ENCODE data around the gene MAP2K2.

Gene MAP2K2

GRCh38 chr19:4068047-4068966 is 55.6 kb downstream of the MAP2K2 start (continued):
- TF ChIP-seq YY2 (tag by site-specific recombination; IDR thresholded peaks at IDR 0.05) (no peak), ZNF341 (tag by site-specific recombination; IDR thresholded peaks at IDR 0.05; ENCODE audit: low read depth) (peak; percentile 75), PRDM1 (tag by site-specific recombination; IDR thresholded peaks at IDR 0.05) (no peak), OVOL3 (tag by site-specific recombination; IDR thresholded peaks at IDR 0.05) (no peak), SCRT1 (tag by site-specific recombination; IDR thresholded peaks at IDR 0.05; ENCODE audit: borderline replicate concordance) (no peak)
- TF ChIP-seq, protein P1, sequence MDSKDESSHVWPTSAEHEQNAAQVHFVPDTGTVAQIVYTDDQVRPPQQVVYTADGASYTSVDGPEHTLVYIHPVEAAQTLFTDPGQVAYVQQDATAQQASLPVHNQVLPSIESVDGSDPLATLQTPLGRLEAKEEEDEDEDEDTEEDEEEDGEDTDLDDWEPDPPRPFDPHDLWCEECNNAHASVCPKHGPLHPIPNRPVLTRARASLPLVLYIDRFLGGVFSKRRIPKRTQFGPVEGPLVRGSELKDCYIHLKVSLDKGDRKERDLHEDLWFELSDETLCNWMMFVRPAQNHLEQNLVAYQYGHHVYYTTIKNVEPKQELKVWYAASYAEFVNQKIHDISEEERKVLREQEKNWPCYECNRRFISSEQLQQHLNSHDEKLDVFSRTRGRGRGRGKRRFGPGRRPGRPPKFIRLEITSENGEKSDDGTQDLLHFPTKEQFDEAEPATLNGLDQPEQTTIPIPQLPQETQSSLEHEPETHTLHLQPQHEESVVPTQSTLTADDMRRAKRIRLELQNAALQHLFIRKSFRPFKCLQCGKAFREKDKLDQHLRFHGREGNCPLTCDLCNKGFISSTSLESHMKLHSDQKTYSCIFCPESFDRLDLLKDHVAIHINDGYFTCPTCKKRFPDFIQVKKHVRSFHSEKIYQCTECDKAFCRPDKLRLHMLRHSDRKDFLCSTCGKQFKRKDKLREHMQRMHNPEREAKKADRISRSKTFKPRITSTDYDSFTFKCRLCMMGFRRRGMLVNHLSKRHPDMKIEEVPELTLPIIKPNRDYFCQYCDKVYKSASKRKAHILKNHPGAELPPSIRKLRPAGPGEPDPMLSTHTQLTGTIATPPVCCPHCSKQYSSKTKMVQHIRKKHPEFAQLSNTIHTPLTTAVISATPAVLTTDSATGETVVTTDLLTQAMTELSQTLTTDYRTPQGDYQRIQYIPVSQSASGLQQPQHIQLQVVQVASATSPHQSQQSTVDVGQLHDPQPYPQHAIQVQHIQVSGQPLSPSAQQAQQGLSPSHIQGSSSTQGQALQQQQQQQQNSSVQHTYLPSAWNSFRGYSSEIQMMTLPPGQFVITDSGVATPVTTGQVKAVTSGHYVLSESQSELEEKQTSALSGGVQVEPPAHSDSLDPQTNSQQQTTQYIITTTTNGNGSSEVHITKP (tag by site-specific recombination; IDR thresholded peaks at IDR 0.05), result peak; percentile 90

- CTCF ChIA-PET, result interaction anchor here (1.7 kb wide), 1 partner anchor 72 kb away, joined by 3 read pairs; no protein-coding TSS in a partner anchor
- POLR2A ChIA-PET, result no interaction called here
- Histone ChIP-seq H3K36me3 (ENCODE audit: control insufficient read depth in 2 of 2, insufficient read depth in 1 of 2, low read length in 2 of 2) (peaks cover 0 to 11% of the 10 kb centered on the region in 2 experiments; a peak in 1 of 3 replicates), H3K9me3 (ENCODE audit: control insufficient read depth, insufficient read depth, low read depth, low read length) (no peaks in the 10 kb centered on the region), H3K4me3 (ENCODE audit: low read depth, low read length) (peak overlapping the region; percentile 70), H3K4me1 (ENCODE audit: control insufficient read depth, insufficient read depth, low read length) (peaks cover 2% of the 10 kb centered on the region; the same call in 1 of the 2 replicates), H3K27ac (ENCODE audit: extremely low read depth, low read depth, low read length) (no peak overlapping the region; the same call in 1 of the 2 replicates)
- TF ChIP-seq KLF9 (tag by site-specific recombination; IDR thresholded peaks at IDR 0.05; ENCODE audit: low read depth), result peak; percentile 17; the same call in 1 of the 2 replicates
- TF ChIP-seq, protein P2, sequence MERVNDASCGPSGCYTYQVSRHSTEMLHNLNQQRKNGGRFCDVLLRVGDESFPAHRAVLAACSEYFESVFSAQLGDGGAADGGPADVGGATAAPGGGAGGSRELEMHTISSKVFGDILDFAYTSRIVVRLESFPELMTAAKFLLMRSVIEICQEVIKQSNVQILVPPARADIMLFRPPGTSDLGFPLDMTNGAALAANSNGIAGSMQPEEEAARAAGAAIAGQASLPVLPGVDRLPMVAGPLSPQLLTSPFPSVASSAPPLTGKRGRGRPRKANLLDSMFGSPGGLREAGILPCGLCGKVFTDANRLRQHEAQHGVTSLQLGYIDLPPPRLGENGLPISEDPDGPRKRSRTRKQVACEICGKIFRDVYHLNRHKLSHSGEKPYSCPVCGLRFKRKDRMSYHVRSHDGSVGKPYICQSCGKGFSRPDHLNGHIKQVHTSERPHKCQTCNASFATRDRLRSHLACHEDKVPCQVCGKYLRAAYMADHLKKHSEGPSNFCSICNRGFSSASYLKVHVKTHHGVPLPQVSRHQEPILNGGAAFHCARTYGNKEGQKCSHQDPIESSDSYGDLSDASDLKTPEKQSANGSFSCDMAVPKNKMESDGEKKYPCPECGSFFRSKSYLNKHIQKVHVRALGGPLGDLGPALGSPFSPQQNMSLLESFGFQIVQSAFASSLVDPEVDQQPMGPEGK (tag by site-specific recombination; IDR thresholded peaks at IDR 0.05), result peak; percentile 30
- no peak for TF ChIP-seq ZNF404 (tag by site-specific recombination; IDR thresholded peaks at IDR 0.05)
- no peak for TF ChIP-seq ZNF248 (tag by site-specific recombination; IDR thresholded peaks at IDR 0.05)
- TF ChIP-seq ZEB2 (tag by site-specific recombination; IDR thresholded peaks at IDR 0.05), result 0 out of 2 replicates have a peak, but pooled peaks have one; percentile 16
- no peak for TF ChIP-seq HOXA7 (CRISPR knock-in tag; IDR thresholded peaks at IDR 0.05; ENCODE audit: borderline replicate concordance)
- TF ChIP-seq AEBP2 (tag by site-specific recombination; IDR thresholded peaks at IDR 0.05; ENCODE audit: borderline replicate concordance), result no peak
- no peak for TF ChIP-seq HOXC10 (CRISPR knock-in tag; IDR thresholded peaks at IDR 0.05)
- no peak for TF ChIP-seq SCRT1 (tag by site-specific recombination; IDR thresholded peaks at IDR 0.05; ENCODE audit: borderline replicate concordance)
- TF ChIP-seq, protein P3, sequence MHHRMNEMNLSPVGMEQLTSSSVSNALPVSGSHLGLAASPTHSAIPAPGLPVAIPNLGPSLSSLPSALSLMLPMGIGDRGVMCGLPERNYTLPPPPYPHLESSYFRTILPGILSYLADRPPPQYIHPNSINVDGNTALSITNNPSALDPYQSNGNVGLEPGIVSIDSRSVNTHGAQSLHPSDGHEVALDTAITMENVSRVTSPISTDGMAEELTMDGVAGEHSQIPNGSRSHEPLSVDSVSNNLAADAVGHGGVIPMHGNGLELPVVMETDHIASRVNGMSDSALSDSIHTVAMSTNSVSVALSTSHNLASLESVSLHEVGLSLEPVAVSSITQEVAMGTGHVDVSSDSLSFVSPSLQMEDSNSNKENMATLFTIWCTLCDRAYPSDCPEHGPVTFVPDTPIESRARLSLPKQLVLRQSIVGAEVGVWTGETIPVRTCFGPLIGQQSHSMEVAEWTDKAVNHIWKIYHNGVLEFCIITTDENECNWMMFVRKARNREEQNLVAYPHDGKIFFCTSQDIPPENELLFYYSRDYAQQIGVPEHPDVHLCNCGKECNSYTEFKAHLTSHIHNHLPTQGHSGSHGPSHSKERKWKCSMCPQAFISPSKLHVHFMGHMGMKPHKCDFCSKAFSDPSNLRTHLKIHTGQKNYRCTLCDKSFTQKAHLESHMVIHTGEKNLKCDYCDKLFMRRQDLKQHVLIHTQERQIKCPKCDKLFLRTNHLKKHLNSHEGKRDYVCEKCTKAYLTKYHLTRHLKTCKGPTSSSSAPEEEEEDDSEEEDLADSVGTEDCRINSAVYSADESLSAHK (tag by site-specific recombination; IDR thresholded peaks at IDR 0.05), result peak; percentile 27; the same call in 1 of the 2 replicates
- no peak for TF ChIP-seq ZSCAN30 (tag by site-specific recombination; IDR thresholded peaks at IDR 0.05)
- TF ChIP-seq ZFHX2 (tag by site-specific recombination; conservative IDR thresholded peaks at IDR 0.05), result peak; percentile 71
- TF ChIP-seq ZNF629 (tag by site-specific recombination; IDR thresholded peaks at IDR 0.05), result no peak
- no peak for TF ChIP-seq ZNF639 (tag by site-specific recombination; IDR thresholded peaks at IDR 0.05)
Measured at GRCh38 chr19:4067396-4068046, 56.4 kb downstream of the MAP2K2 start.

All from HEK293 (cell line).